Daoy (cell line): ENCODE measurements around the gene ADAMTSL3. TPM values are rescaled to one million over a fixed set of nuclear protein-coding genes. Genes with fewer than 3 reads are reported as not detected.
"Not testable (repeated sequence)": the region's sequence is repeated elsewhere in the genome, so short reads cannot be mapped to it uniquely, and the experiment has no call there.

Experiments used
- DNase-seq: peaks from one replicate; pipeline ENCODE4 v3.0.0-alpha.2; 2015; ENCODE audit warnings: low read depth
- total RNA-seq: library from RNA; depleted of rRNA; stranded (reverse); fragments of >200 nt; shearing (Covaris generic); gene quantifications from 2 replicates; pipeline ENCODE4 v1.2.3, GENCODE V29; 2014

The ADAMTSL3 gene
- total RNA-seq, 1 experiment from 2014 or later = 0.34 TPM

- no peak for DNase-seq
Observed at GRCh38 chr15:83753872-83754493, 100.1 kb downstream of the ADAMTSL3 start.

- DNase-seq = not testable (repeated sequence)
Observed at GRCh38 chr15:83757291-83757690, 103.4 kb downstream of the ADAMTSL3 start.

DNA sequence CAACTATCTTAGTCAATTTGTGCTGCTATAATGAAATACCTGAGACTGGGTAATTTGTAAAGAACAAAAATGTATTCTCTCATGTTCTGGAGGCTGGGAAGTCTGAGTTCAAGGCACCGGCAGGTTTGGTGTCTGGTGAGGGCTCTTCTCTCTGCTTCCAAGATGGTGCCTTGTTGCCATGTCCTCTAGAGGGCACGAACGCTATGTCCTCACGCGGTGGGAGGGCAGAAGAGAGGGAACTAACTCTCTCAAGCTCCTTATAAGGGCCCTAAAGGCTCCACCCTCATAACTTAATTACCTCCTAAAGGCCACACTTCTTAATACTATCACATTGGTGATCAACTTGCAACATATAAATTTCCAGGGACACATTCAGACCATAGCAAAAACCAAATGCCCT, 108.4 kb downstream of the ADAMTSL3 start:
- DNase-seq = no peak

DNA sequence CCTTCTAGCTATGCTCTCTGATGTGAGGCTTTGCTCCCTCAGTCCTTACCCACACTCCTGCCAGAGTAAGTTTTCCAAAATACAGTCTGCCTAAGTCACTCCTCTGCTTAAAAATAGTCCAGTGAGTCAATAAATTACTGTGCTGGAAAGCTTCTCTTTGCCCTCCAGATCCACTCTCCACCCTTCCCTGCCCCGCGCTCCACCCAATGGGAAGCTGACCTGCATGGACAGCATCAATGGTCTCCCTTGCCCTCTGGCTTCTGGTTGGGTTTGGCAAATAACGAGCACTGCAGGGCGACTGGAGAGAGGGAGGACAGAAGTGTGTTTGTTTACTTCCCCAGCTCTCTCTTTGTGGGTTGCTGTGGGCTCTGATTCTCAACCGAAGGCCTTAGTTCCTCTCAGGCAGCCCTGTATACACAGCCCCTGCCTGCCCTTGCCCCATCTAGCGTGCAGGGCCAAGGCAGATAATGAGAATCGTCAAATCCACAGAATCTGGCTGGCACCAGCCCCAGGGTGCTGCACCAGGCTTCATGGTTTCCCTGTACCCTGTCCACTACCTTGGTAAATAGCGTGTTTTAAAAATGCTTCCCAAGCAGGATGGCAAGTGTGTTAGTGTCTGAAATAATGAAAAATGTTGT, 110.4 kb downstream of the ADAMTSL3 start:
- DNase-seq = no peak

GRCh38 chr15:83766339-83766738, 112.4 kb downstream of the ADAMTSL3 start:
- no peak for DNase-seq

DNA sequence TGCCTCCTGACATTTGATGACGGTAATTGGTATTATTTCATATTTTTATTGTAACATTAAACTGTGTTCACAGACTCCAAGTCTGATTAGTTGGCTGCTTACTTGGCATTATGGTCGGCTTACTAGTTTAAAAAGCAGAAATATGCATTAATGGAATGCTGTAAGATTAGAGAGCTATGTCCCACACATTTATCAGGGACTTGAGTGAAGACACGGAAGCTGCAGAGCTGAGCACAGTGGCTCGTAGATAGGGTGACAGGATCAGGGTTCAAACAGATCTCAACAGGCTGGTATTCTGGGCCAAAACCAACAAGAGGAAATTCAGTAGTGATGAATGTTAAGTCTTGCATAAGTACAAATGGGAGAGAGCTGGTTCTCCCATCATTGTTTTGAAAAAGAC, 113.8 kb downstream of the ADAMTSL3 start:
- DNase-seq = no peak

- DNase-seq = no peak
Observed at GRCh38 chr15:83769411-83769999, 115.6 kb downstream of the ADAMTSL3 start.

DNA sequence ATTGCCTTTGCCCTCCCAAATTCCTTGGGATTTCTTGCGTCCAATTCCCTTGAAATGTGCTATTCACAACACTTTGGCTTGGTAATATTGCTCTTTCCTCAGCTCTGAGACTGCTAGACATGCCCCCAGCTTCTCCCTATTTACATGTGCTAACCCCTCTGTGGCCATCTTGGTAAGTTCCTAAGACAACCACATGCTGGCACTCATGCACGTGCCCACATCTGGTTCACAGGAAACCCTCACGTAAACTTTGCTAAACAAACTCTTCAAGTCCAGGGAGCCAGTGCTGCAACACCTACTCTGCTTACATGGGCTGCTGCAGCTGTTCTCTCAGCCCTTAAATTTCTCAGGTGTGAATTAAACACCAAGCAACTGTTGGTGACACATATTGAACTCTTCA, 121.8 kb downstream of the ADAMTSL3 start:
- no peak for DNase-seq

DNA sequence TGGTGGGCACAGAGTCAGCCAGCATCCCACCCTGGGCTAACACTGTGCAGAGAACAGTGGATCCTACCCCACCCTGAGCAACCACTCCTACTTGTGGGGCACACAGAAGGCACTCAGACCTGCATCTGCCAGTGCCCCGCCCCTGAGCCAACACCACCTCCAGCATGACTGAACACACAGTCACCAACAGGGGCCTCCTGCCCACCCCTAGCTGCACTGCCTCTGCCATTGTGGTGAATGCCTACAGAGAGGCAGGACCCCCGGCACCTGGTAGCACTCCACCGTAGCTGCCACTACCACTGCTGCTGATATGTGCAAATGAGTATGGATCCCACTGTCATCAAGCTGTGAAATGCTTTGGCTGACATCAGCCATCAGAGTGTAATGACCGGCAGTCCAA, 123.1 kb downstream of the ADAMTSL3 start:
- DNase-seq = no peak

- DNase-seq = no peak
Observed at GRCh38 chr15:83783227-83783626, 129.3 kb downstream of the ADAMTSL3 start.

- DNase-seq = peak; percentile 4
Observed at GRCh38 chr15:83784975-83785374, 131.1 kb downstream of the ADAMTSL3 start.

- no peak for DNase-seq
Observed at GRCh38 chr15:83786336-83786735, 132.4 kb downstream of the ADAMTSL3 start.

DNA sequence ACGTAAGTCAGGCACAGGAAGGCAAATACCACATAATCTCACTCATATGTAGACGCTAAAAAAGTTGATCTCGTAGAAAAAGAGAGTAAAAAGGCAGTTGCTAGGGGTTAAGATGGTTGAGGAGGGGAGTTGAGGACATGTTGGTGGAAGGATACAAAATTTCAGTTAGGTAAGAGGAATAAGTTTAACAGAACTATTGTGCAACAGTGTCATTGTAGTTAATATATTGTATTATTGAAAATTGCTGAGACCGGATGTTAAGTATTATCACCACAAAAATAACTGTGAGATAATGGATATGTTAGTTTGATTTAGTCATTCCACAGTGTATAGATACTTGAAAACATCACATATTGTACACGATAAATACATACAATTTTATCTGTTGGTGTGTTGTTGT, 139.1 kb downstream of the ADAMTSL3 start:
- no peak for DNase-seq

GRCh38 chr15:83794209-83794608, 140.3 kb downstream of the ADAMTSL3 start:
- no peak for DNase-seq

- no peak for DNase-seq
Observed at GRCh38 chr15:83809345-83809744, 155.4 kb downstream of the ADAMTSL3 start.

- DNase-seq = no peak
Observed at GRCh38 chr15:83810110-83810509, 156.2 kb downstream of the ADAMTSL3 start.

DNA sequence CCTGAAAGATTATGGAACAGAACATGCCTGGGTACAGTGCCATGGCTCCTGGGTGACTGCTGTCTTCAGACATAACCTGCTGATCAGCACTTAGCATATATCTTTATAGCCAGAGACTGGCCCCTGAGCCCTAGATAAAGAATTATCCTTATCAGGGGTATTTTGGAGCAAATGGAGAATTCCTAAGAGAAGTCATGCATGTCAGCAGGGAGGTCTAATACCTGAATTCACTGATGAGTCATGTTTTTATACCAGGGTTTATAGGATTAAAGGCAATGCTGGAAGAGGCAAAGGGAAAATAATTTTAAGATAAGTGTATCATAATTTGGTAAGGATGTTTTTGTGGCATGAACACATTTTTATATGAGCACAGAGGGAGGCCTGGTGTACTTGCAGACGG, 159.8 kb downstream of the ADAMTSL3 start:
- no peak for DNase-seq

DNA sequence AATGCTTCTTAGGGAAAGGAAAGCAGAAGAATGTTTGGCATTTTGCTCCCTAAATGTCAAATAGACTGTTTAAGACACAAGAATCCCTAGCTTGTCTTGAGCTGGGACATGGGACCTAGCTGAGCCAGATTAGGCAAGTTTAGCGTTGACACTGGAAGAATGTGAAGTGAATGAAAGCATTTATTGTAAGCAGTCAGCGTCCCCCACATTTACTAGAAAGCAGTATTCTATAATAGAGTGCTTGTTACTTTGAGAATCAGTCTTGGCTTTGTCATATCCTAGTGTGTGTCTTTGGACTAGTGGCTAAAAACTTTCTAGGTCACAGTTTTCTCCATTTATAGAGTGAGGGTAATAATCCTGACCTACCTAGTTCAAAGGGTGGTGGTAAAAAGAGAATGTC, 161.6 kb downstream of the ADAMTSL3 start:
- no peak for DNase-seq

DNA sequence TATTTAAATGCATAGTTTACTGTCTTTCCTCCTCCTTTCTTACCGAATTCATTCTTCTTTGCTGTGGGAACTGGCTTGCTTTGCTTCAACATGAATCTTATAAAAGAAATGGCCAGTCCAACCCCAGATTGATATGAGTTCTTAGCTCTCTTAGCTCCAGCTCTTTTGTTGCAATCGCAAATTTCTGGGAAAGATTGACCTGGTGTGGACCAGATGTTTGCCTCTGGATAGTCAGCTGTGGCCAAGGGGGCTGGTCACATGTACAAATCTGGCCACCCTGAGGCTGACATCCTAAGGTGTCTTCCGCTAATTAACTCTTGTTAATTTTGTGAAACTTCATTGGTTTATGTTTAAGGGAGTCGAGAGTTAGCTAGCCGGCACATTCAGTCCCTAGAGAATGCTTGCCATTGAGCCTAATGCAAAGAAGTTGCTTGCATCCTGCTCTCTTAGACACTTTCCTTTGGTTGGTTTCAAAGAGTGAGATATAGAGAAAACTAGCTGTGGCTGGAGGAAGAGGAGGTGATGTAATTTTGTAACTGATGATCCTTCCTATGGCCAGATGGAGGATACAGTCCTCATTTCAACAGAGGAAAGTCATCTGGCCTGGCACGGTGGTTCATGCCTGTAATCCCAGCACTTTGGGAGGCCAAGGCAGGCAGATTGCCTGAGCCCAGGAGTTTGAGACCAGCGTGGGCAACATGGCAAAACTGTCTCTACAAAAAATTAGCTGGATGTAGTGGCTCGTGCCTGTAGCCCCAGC, 162.4 kb downstream of the ADAMTSL3 start:
- no peak for DNase-seq

- no peak for DNase-seq
Observed at GRCh38 chr15:83818591-83818990, 164.7 kb downstream of the ADAMTSL3 start.

GRCh38 chr15:83830381-83830780, 176.5 kb downstream of the ADAMTSL3 start:
- no peak for DNase-seq

- DNase-seq = no peak
Observed at GRCh38 chr15:83833569-83833968, 179.6 kb downstream of the ADAMTSL3 start.

GRCh38 chr15:83835479-83835878, 181.6 kb downstream of the ADAMTSL3 start:
- DNase-seq = no peak
